Activated CD8-positive, alpha-beta T cell treated with anti-CD3 and anti-CD28 coated beads, Interleukin-2, amount 10 ng/mL, durations not matched to agents 7 days and 5 days (primary cell): ENCODE measurements around the gene SMIM29. TPM values are rescaled to one million over a fixed set of nuclear protein-coding genes. Genes with fewer than 3 reads are reported as not detected.

Experiments
- ATAC-seq: fragments of 150-1000 bp; cut with Tn5 transposase; one replicate; pipeline ENCODE4 v1.10.0; 2021; ENCODE audit warnings: moderate library complexity
- CTCF ChIA-PET: fragments of 350-600 bp; sonication (Branson Sonifier 250); formaldehyde crosslinking; loops from one replicate; lab custom pipeline; 2021; ENCODE audit warnings: antibody characterized with exemption; lab: Charles Lee
- POLR2A ChIA-PET: fragments of 350-600 bp; sonication (Branson Sonifier 250); formaldehyde crosslinking; loops from one replicate; lab custom pipeline; 2021; ENCODE audit warnings: antibody characterized with exemption; lab: Charles Lee
- DNase-seq: peaks from one replicate; pipeline ENCODE4 v3.0.0-alpha.2; 2020
- H3K27ac Mint-ChIP-seq: one replicate; pipeline ENCODE4 v1.8.0; 2021; ENCODE audit warnings: mild to moderate bottlenecking, mixed read lengths
- H3K27me3 Mint-ChIP-seq: one replicate; pipeline ENCODE4 v1.8.0; 2021; ENCODE audit warnings: low read depth, mixed read lengths
- H3K36me3 Mint-ChIP-seq: one replicate; pipeline ENCODE4 v1.8.0; 2021; ENCODE audit warnings: low read depth, mixed read lengths
- H3K4me1 Mint-ChIP-seq: one replicate; pipeline ENCODE4 v1.8.0; 2021; ENCODE audit warnings: low read depth, mixed read lengths
- H3K4me3 Mint-ChIP-seq: one replicate; pipeline ENCODE4 v1.8.0; 2021; ENCODE audit warnings: mild to moderate bottlenecking, mixed read lengths
- H3K9me3 Mint-ChIP-seq: one replicate; pipeline ENCODE4 v1.8.0; 2022; ENCODE audit warnings: mixed read lengths; ENCODE audit not compliant: insufficient read depth
- total RNA-seq, 2 experiments: library from RNA; stranded (reverse); gene quantifications; one replicate each; pipeline ENCODE4 v1.2.3, GENCODE V29; 2021

Gene SMIM29
- 10 to 100 TPM; 21.3 to 26.7 TPM for total RNA-seq

GRCh38 chr6:34248727-34249468 is at the start of gene SMIM29:
Gene SMIM29, minus strand, starts transcription at chr6:34249006. Its CDS starts 1,215 bp downstream, at chr6:34247791.
- POLR2A ChIA-PET, result interaction anchor here (0.6 to 2.5 kb wide), 8 partner anchors 12 to 176 kb away, joined by 3 to 23 read pairs (median 7); partner anchors contain the start of gene HMGA1
- peak; percentile 97 for DNase-seq
- peak within 1 kb of the TSS; percentile 92 for H3K27ac Mint-ChIP-seq

GRCh38 chr6:34295721-34296120 is 46.9 kb upstream of the SMIM29 start:
- CTCF ChIA-PET, result interaction anchor here (0.9 to 1.4 kb wide), 3 partner anchors 13 to 119 kb away, joined by 3 to 5 read pairs (median 5); no protein-coding TSS in a partner anchor
- Mint-ChIP-seq H3K27ac (peak overlapping the region; percentile 67), H3K27me3 (no peaks in the 10 kb centered on the region), H3K36me3 (peaks cover 19% of the 10 kb centered on the region), H3K4me1 (peaks cover 21% of the 10 kb centered on the region), H3K9me3 (no peaks in the 10 kb centered on the region), H3K4me3 (peak overlapping the region; percentile 10)
- ATAC-seq (peak; percentile 81), DNase-seq (peak; percentile 37)
- POLR2A ChIA-PET, result no interaction called here

More at GRCh38 chr6:34248727-34249468, at the start of gene SMIM29:
- Mint-ChIP-seq H3K9me3 (no peaks in the 10 kb centered on the region), H3K36me3 (peaks cover 20% of the 10 kb centered on the region), H3K4me3 (peak within 1 kb of the TSS; percentile 96), H3K27me3 (peaks cover 11% of the 10 kb centered on the region), H3K4me1 (peaks cover 53% of the 10 kb centered on the region)
- peak; percentile 92 for ATAC-seq
- CTCF ChIA-PET, result interaction anchor here (0.6 to 5.9 kb wide), 43 partner anchors 9 to 891 kb away, joined by 3 to 176 read pairs (median 4); partner anchors contain the start of genes BLTP3A, NUDT3 and RPS10

- ChIA-PET POLR2A (no interaction called here), CTCF (interaction anchor here (1.4 kb wide), 1 partner anchor 97 kb away, joined by 4 read pairs; no protein-coding TSS in a partner anchor)
- DNase-seq (no peak), ATAC-seq (no peak)
- H3K4me1 Mint-ChIP-seq, result peaks cover 32% of the 10 kb centered on the region
- no peak overlapping the region for H3K4me3 Mint-ChIP-seq
- peaks cover 30% of the 10 kb centered on the region for H3K36me3 Mint-ChIP-seq
- no peaks in the 10 kb centered on the region for H3K27me3 Mint-ChIP-seq
- peak overlapping the region; percentile 3 for H3K27ac Mint-ChIP-seq
- H3K9me3 Mint-ChIP-seq, result no peaks in the 10 kb centered on the region
Observed at GRCh38 chr6:34292954-34293353, 44.1 kb upstream of the SMIM29 start.

- Mint-ChIP-seq H3K9me3 (no peaks in the 10 kb centered on the region), H3K4me1 (peaks cover 29% of the 10 kb centered on the region), H3K4me3 (no peak overlapping the region), H3K27ac (peak overlapping the region; percentile 82), H3K27me3 (no peaks in the 10 kb centered on the region), H3K36me3 (peaks cover 39% of the 10 kb centered on the region)
- no peak for ATAC-seq
- DNase-seq, result no peak
- POLR2A ChIA-PET, result interaction anchor here (0.6 kb wide), 2 partner anchors 12 to 24 kb away, joined by 3 read pairs; no protein-coding TSS in a partner anchor
- CTCF ChIA-PET, result interaction anchor here (0.6 to 1.6 kb wide), 4 partner anchors 40 to 266 kb away, joined by 3 to 8 read pairs (median 4); no protein-coding TSS in a partner anchor
Observed at GRCh38 chr6:34289137-34289536, 40.3 kb upstream of the SMIM29 start.

GRCh38 chr6:34288581-34288980 is 39.8 kb upstream of the SMIM29 start:
- Mint-ChIP-seq H3K27me3 (no peaks in the 10 kb centered on the region), H3K4me1 (peaks cover 29% of the 10 kb centered on the region), H3K9me3 (no peaks in the 10 kb centered on the region), H3K27ac (peak overlapping the region; percentile 82), H3K36me3 (peaks cover 39% of the 10 kb centered on the region), H3K4me3 (peak overlapping the region; percentile 22)
- peak; percentile 52 for DNase-seq
- ChIA-PET CTCF (interaction anchor here (0.6 to 1.6 kb wide), 4 partner anchors 39 to 267 kb away, joined by 3 to 8 read pairs (median 4); no protein-coding TSS in a partner anchor), POLR2A (interaction anchor here (0.6 kb wide), 1 partner anchor 24 kb away, joined by 3 read pairs; no protein-coding TSS in a partner anchor)
- peak; percentile 71 for ATAC-seq

- CTCF ChIA-PET, result no interaction called here
- no peaks in the 10 kb centered on the region for H3K27me3 Mint-ChIP-seq
- no peak overlapping the region for H3K4me3 Mint-ChIP-seq
- POLR2A ChIA-PET, result no interaction called here
- H3K4me1 Mint-ChIP-seq, result peaks cover 29% of the 10 kb centered on the region
- ATAC-seq, result no peak
- peaks cover 31% of the 10 kb centered on the region for H3K36me3 Mint-ChIP-seq
- H3K27ac Mint-ChIP-seq, result no peak overlapping the region
- DNase-seq, result no peak
- H3K9me3 Mint-ChIP-seq, result no peaks in the 10 kb centered on the region
Observed at GRCh38 chr6:34285448-34286164, 36.8 kb upstream of the SMIM29 start.

GRCh38 chr6:34284563-34285447 is 36.0 kb upstream of the SMIM29 start:
- peaks cover 26% of the 10 kb centered on the region for H3K4me1 Mint-ChIP-seq
- DNase-seq (no peak), ATAC-seq (no peak)
- H3K36me3 Mint-ChIP-seq, result peaks cover 31% of the 10 kb centered on the region
- H3K4me3 Mint-ChIP-seq, result no peak overlapping the region
- POLR2A ChIA-PET, result no interaction called here
- no peaks in the 10 kb centered on the region for H3K9me3 Mint-ChIP-seq
- H3K27me3 Mint-ChIP-seq, result no peaks in the 10 kb centered on the region
- CTCF ChIA-PET, result no interaction called here
- H3K27ac Mint-ChIP-seq, result peak overlapping the region; percentile 43

GRCh38 chr6:34281702-34282334 is 33.0 kb upstream of the SMIM29 start:
- H3K9me3 Mint-ChIP-seq, result no peaks in the 10 kb centered on the region
- no peak overlapping the region for H3K4me3 Mint-ChIP-seq
- no peak for ATAC-seq
- H3K36me3 Mint-ChIP-seq, result peaks cover 17% of the 10 kb centered on the region
- H3K27ac Mint-ChIP-seq, result no peak overlapping the region
- H3K4me1 Mint-ChIP-seq, result peaks cover 11% of the 10 kb centered on the region
- ChIA-PET POLR2A (interaction anchor here (0.6 kb wide), 1 partner anchor 67 kb away, joined by 4 read pairs; no protein-coding TSS in a partner anchor), CTCF (interaction anchor here (1.5 to 1.6 kb wide), 2 partner anchors 14 to 32 kb away, joined by 3 to 5 read pairs; no protein-coding TSS in a partner anchor)
- no peak for DNase-seq
- no peaks in the 10 kb centered on the region for H3K27me3 Mint-ChIP-seq

- ChIA-PET CTCF (interaction anchor here (1.7 kb wide), 1 partner anchor 31 kb away, joined by 5 read pairs; the partner anchor contains the start of gene SMIM29), POLR2A (no interaction called here)
- Mint-ChIP-seq H3K27ac (no peak overlapping the region), H3K4me1 (peaks cover 11% of the 10 kb centered on the region), H3K36me3 (peaks cover 11% of the 10 kb centered on the region), H3K27me3 (no peaks in the 10 kb centered on the region), H3K9me3 (no peaks in the 10 kb centered on the region), H3K4me3 (no peak overlapping the region)
- no peak for ATAC-seq
- no peak for DNase-seq
Observed at GRCh38 chr6:34280216-34280615, 31.4 kb upstream of the SMIM29 start.

- ChIA-PET POLR2A (no interaction called here), CTCF (interaction anchor here (0.6 kb wide), 1 partner anchor 49 kb away, joined by 3 read pairs; no protein-coding TSS in a partner anchor)
- ATAC-seq, result no peak
- H3K4me1 Mint-ChIP-seq, result peaks cover 3% of the 10 kb centered on the region
- peaks cover 4% of the 10 kb centered on the region for H3K36me3 Mint-ChIP-seq
- H3K27ac Mint-ChIP-seq, result no peak overlapping the region
- H3K4me3 Mint-ChIP-seq, result no peak overlapping the region
- H3K27me3 Mint-ChIP-seq, result no peaks in the 10 kb centered on the region
- H3K9me3 Mint-ChIP-seq, result no peaks in the 10 kb centered on the region
- no peak for DNase-seq
Observed at GRCh38 chr6:34278833-34279232, 30.0 kb upstream of the SMIM29 start.
